GM19438 (cell line): ENCODE results near the gene CCDC146.

Source experiments
- ATAC-seq: cut with Tn5 transposase; IDR thresholded peaks from one replicate; pipeline ENCODE4 v1.9.1; 2021; ENCODE audit warnings: low read depth; ENCODE audit not compliant: unreplicated experiment

Gene CCDC146

DNA sequence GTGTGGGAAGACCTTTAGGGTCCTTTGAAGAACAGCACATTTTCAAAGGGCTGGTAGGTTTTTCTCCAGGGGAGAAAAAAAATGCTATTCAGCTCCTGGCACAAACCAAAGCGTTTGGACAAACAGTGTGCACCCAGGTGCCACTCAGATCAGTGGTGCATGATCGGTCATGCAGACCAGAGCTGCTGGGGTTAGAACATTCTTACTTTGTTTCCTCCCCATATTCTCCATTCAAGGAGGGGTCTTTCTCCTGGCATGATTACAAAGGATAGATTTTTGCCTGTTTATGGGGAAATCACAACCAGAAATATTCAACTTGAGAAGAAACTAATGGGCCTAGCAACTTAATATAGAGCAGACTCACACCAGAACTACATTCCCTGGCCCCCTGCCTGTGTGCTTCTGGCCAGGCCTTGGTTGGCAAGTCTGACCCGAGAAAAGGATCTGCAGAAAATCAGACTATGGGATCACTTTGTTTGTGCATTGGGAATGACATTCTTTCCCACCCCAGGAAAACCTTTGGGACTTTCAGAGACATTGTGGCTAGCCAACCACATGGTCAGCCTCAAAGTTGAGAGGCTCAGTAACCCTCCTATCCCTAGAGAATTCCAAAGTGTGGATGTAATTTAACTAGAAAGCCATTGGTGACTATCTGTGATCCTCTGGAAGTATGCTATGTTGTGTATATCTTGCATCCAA, 159.5 kb downstream of the CCDC146 start:
- ATAC-seq, result no peak

DNA sequence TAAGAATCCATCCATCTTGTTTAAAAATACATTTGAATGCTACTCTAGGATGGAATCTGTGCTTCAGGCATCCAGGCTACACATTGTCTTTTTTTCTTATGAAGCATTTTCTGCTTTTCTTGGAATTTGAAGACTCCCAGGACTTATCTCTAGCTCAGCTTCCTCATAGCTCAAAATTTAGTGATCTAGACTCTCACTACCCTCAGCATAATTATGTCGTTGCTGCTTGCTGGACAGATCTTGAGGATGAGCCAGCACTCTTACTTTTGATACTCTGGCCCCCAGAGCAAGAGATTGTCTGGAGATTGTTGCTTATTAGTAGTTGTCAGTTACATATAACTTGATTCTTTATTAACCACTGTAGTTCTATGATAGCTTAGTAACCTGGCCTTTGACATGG, 160.5 kb downstream of the CCDC146 start:
- no peak for ATAC-seq

DNA sequence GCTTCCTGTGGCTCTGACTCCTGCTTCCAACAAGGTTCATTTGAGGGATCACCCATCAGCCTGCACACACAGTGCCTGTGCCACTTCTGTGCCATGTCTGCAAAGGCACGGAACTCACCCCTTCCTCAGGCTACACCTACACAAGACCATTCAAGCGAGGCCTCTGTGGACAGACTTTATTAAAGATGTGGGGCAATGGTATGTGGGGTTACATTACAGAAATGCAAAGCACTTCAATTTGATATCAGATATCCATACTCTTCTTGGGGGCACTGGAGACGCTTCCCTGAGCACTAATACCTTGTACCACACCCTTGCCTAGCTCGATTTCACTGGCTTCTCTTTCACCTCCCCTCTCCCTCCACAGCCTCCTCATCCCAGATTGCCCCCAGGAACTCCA, 161.6 kb downstream of the CCDC146 start:
- ATAC-seq, result no peak

DNA sequence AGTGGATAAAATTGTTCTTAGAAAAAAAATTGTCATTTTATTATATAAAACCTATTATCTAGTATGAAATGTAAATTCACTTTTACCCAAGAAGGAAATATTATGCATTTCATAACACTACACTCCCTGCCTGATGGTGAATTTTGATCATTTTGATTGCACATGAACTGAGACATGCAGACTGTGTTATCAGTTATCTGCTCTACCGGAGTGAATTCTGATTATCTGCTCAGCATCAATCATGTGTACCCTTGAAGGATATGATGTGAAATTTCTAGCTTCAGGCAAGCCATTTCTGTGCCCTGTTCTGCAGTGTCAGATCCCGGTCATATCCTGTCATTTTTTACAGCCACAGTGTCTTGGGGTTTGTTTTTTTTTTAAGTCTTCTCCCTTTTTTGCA, 162.2 kb downstream of the CCDC146 start:
- ATAC-seq, result no peak

DNA sequence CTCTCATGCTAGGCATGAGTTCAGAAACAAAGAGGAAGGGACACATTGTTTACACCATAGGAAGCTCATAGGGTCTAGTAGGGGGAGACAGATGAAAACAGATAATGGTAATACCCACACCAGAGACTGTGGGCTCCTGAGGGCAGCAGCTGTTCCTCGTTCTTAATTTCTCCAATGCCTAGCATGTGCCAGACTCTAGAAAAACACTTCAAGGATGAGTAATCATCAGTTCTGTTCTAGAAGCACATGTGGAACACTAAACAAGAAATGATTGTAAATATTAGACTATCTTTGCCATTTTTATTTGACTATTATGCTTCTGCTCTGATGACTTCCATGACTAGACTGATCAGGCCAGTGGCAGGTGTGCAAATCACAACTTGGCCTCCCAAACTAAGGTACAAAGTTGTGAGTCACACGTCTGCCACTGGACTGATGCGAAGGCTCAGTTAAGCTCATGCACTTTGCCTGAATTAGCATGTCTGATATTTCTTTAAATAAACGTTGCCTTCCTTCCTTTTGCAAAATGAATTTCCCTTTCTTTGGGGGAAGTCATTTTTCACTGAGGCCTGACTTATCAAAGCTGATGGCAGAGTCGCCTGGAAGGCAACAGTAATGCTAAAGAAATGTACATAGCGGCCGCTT, 166.4 kb downstream of the CCDC146 start:
- ATAC-seq, result no peak

DNA sequence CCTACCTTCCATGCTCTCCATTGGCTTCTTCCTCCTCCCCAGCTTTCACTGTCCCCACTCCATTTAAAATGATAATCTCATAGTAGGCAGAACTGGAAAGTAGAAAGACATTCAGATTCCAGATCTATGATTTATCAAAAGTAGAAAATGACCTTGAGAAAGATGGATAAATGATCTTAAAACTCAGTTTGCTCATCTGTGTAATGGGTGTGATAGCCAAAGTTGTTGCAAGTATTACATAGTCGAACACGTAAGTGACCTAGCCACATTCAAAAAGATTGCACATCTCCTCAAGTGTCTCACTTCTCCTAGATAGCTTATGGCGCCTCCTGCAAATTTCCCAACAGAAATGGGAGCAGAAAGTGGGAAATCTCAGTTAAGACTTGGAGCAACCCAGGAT, 167.0 kb downstream of the CCDC146 start:
- ATAC-seq, result no peak

DNA sequence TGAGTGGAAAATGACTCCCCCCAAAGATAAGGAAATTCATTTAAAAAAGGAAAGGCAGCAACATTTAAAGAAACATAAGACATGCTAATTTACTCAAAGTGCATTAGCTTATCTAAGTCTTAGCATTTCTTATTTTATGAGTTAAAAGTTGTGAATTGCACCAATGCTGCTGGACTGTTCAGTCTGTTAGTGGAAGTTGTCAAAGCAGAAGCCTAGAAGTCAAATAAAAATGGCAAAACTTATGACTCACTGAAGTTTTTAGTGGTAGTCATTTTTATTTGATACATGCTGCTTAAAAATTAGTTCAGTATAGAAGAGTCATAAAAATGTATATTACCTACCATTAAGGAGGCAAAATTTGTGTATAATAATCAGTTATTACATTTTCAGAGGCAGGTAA, 168.0 kb downstream of the CCDC146 start:
- no peak for ATAC-seq

DNA sequence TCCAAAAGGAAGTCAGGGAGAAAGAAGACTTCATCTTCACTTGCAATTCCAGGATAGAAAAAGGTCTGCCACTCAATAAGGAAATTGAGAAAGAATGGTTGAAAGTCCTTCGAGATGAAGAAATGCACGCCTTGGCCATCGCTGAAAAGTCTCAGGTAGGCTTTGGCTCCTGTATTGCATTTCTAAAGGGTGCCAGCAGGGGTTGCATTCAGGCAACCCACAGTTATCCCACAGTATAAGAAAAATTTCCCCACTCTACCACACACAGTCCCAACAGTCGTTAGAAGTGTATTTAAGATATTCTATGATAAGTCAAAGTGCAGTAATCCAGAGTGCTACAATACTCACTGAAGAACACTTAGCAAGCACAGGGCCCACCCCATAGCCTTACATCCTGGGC, 170.6 kb downstream of the CCDC146 start:
- no peak for ATAC-seq

DNA sequence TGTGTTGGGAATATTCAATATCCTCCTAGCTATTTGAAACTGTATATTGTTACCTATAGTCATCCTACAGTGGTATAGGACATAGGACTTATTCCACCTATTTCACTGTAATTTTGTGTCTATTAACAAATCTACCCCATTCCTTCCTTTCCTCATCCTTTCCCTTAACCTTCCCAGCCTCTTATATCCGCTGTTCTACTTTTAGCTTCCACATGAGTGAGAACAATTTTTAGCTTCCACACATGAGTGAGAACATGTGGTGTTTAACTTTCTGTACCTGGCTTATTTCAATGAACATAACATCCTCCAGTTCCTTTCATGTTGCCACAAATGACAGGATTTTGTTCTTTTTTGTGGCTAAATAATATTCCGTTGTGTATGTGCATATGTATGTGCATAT, 173.1 kb downstream of the CCDC146 start:
- ATAC-seq, result no peak

DNA sequence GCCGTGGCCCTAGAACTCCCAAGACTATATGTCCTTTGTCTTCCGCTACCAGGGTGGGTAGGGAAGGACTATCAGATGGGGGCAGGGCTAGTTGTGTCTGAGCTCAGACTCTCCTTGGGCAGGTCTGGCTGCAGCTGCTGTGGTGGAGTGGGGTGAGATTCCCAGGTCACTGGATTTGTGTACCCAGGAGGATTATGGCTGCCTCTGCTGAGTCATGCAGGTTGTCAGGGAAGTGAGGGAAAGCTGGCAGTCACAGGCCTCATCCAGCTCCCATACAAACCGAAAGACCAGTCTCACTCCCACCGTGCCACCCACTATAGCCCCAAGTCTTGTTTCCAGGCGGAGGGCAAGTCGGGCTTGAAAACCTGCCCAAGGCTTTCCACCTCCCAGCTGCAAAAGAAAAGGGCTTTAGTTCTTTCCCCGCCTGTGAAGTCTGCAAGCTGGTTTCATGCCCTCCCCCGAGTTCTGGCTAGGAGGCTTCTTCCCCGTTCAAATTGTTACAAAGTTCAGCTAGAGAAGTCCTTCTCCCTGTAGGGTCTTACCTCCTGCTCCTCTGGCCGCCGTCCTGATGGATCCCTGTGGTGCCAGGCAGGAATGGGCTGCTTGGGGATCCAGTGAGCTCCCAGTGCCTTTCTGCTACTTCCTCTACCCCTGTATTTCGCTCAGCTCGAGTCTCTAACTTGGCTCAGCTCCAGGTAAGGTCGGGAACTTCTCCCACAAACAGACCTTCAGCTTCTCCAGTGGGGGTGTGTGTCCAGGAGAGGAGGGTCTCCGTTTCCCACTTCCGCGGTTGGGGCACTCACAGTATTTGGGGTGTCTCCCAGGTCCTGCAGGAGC, 184.0 kb downstream of the CCDC146 start:
- no peak for ATAC-seq

DNA sequence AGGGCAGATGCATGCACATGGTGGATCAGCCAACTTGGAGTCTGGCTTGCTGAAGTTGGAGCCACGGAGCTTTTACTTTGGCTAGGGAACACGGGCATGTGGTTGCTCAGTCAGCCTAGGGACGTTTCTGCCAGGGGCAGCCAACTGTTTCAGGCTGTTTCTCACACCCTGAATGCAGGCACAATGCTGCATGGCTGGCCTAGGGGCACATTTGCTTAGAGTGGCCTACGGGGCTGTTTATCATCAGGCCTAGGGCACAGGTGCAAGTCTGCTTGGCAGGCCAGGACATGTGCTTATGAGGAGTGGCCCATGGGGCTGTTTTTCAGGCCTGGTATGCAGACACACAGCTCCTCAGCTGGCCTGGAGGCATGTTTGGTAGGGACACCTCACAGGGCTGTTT, 186.4 kb downstream of the CCDC146 start:
- no peak for ATAC-seq

DNA sequence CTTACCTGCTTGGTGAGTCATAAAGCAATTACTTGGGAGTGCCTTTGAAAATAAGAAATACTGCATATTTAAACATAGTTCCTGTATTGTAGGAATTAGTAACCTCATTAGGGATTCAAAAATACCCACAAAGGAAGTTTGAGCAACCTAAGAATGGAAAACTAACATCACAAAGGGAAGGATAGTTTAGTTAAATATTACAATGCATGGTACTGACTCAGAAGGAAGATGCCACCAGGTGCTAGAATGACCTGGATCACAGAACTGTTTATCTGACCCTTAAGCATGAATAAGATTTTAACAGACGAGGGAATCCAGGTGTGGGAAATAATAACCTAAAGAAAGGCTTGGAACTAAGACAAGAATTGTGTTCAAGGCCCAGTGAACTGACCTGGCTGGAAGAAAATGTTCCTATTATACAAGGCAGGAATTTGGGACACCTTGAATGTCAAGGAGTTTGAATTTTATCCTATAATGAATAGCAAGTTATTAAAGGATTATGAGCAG, 187.4 kb downstream of the CCDC146 start:
- no peak for ATAC-seq

DNA sequence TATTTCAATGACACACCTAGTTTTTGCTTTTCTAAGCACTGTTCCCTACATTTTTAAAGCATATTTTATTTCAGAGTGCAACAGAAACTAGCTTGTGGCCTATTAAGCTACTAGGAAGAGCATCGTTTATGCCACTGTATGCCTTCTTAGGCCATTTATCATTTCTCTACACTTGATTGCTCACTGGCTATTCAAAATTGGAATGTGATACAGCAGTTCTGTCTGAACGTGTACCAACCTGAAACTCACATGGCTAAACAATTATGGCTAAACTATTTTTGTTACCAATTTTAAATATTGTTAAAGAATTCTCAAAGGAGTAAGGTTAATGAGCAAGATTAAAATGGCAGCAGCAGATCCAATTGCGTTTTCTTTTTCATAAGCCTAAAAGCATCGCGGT, 188.6 kb downstream of the CCDC146 start:
- ATAC-seq, result no peak

DNA sequence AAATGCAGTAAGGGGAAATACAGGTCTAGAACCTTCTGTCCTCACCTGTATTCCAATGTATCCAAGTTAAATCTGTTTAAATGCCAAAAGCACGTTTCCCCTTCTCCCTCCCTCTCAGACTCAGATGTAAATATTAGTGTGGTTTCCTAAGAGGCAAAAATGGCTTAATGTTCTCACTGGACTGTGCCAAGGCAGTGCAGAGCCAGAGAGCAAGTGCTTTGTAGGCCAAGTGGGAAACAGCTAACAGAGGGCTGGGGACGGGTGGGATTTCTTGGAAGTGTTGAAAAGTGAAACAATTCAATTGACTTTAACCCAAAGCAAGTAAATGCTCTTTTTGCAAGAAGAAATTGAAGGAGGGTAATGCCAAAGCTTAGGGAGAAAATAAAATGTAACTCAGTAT, 190.7 kb downstream of the CCDC146 start:
- ATAC-seq, result no peak

DNA sequence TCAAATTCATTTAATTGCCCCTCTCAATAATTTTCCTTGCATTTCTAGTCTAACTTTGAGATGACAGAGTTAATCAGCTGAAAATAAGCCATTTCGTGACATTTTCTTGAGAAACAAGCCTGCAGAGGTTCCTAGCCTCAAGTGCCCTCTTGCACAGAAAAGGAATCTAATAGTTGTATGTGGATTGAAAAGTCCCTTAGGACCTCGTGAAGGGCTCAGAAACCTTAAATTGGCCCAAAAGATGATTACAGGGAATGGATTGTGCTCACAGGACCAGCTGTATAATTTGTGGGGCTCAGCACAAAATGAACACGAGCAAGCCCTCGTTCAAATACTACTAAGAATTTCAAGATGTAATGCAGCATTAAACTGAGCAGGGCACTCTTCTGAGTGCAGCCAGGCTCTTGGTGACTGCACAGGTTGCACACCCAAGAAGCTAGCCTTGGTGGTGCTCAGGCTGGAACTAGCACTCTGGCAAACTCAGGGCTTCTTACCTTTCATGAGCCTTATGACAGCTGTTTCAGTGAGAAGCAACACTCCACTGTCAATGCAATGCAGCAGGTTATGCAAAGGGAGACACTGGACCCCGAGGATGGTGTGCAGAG, 191.6 kb downstream of the CCDC146 start:
- ATAC-seq, result no peak

DNA sequence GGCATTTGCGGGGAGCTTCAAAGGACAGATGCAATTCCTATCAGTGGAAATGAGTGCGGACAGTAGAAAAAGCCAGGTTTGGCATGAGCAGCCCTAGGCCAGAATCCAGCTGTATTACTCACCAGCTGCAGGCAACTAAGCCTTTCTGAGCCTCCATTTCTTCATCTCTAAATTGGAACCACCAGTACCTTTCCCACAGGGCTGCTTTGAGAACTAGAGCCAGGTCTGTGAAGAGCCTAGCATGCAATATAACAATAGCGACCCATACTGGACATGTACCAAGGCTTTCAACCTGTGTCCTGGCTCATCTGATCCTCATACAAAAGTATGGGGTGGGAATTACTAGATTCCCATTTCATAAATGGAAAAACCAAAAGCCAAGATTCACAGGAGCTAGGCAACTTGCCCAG, 192.8 kb downstream of the CCDC146 start:
- no peak for ATAC-seq

DNA sequence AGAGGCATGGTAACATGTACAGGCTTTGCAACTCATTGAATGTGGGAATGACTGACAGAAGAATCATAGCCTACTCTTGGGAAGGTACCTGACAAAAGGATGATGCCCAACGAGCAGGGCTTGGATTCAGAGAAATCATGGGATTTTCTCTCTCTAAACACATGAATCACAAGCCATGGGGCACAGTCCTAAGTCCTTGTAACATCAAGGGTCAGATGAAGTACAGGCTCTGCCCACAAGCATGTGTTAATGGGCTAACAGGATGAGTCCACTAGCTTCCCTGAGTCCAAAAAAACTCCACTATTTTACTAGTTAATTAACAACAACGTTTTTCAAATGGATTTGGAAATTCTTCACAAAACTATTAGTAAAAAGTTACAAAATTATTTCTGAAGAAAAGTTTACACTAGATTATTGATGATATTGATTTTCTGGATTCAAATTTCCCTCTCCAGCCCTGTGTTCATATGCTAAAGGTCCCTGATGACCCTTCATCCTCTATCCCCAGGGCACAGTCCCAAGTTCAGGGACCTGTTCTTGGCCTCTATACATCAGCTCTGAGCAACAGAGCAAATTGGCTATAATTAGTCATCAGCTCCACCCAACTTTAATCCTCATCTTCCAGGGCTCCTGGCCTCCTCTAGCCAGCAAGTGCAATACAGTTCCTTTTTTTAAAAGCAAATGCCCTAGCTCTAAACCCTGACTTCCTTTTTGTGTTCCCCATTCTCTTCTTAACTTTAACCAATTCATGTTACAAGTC, 194.0 kb downstream of the CCDC146 start:
- no peak for ATAC-seq

DNA sequence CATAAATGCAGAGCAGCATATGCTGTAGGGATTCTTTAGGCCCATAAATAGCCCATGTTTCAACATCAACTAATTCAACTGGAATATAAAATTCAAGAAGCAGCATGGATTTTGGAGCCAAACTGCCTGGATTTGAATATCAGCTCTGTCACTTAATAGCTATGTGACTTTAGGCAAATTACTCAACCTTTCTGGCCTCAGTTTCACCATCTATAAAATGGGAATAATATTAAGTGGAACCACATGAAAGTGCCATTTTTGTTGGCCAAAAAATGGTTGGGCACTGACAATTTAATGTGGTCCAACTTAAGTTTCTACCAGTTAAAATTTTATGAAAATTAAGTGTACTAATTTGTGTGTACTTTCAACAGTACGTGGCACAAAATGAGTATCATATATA, 195.6 kb downstream of the CCDC146 start:
- no peak for ATAC-seq

DNA sequence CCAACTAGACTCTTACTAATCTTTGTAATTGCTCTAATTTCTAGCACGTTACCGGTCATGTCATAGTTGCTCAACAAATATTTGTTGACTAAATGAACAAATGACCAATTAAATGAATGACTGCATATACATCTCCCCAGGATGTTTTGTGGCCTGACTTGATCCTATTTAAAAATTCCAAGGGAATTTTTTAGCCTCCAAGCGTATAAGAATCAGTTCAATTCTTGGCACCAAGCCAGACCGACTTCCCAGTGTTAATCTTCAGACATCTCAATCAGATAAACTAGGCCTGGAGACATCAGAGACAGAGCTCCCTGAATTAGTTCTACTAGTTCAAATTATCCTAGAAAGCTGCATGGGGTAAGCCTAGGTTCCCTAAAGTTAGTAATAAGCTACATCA, 197.7 kb downstream of the CCDC146 start:
- ATAC-seq, result no peak

DNA sequence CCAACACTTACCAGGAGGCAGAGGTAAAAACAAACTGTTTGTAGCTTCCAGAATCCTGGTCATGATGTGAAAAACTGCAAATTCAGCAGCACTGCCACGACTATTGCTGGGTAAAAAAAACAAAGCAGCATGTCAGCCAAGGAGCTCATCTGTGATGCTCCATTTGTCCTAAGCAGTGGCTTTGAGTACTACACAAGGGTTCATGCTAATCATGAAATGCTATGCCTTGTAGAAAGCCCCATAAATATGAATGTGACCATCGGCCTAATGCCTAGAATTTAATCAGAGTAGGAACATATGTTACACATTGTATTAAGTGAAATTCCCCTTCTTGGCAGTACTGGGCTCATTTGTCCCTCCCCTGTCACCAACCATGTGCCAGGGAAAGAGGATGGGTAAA, 198.3 kb downstream of the CCDC146 start:
- no peak for ATAC-seq
